ENCODE data around the gene EDNRA. TPM values are rescaled to one million over a fixed set of nuclear protein-coding genes. Genes with fewer than 3 reads are reported as not detected.

EDNRA gene
- total and polyA plus RNA-seq, 2 of the 4 experiments (the other 2 are of a cell fraction): 3.8 to 6.5 TPM

DNA sequence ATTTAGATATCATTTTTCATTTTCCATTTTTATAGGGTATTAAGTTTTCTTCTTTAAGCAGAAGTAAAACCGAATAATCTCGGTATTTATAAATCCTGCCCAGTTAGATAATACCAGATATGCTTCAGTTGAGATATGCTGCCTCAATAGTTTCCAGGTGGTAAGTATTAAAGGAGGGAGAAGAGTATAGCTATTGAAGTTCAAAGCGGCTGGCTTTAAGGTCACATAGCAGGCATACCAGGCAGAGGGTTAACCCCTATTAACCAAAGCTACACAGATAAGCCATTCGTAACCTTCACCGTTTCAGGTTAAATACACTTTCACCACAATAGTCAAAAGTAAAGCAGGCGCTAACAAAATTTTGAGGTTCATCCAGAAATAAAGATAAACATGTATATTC lies 54.2 kb downstream of the EDNRA start:
- no peak overlapping the region for H3K23ac ChIP-seq (ENCODE audit: low read depth, low read length)
- no peak overlapping the region for H3K9ac ChIP-seq (ENCODE audit: low read depth, low read length)
- in situ Hi-C loops (cut with MboI; ENCODE audit: low sequenced_read_pairs): no loop called here
- H4K5ac ChIP-seq (ENCODE audit: low read depth, low read length): no peak overlapping the region
- H2BK5ac ChIP-seq (ENCODE audit: low read depth, low read length, poor library complexity, severe bottlenecking): no peak overlapping the region
- H3K14ac ChIP-seq (replicated peaks; ENCODE audit: low read depth, low read length): no peak overlapping the region
- no peak overlapping the region for H3K56ac ChIP-seq (ENCODE audit: extremely low read depth, insufficient read depth, low read length)
- no peaks in the 10 kb centered on the region for H4K20me1 ChIP-seq (ENCODE audit: insufficient read depth, low read length)
- ATAC-seq (ENCODE audit: low read depth) (no peak), DNase-seq (no peak)
- no peaks in the 10 kb centered on the region; the same call in 1 of the 2 replicates for H3K9me1 ChIP-seq (ENCODE audit: insufficient read depth, low read length)
- no peak overlapping the region for H4K91ac ChIP-seq (ENCODE audit: insufficient read depth, low read depth, low read length)
- no peak overlapping the region for H2AK5ac ChIP-seq (ENCODE audit: low read depth, low read length)
- H3K4me1 ChIP-seq (ENCODE audit: control insufficient read depth, insufficient read depth, low read length): no peaks in the 10 kb centered on the region
- no peak overlapping the region for H2AFZ ChIP-seq (replicated peaks; ENCODE audit: low read length, poor library complexity)
- H2AK9ac ChIP-seq (replicated peaks; ENCODE audit: low read depth, low read length, poor library complexity): no peak overlapping the region
- no peaks in the 10 kb centered on the region for H3K9me3 ChIP-seq (ENCODE audit: control insufficient read depth, insufficient read depth, low read length)
- no peak overlapping the region for H3K4ac ChIP-seq (ENCODE audit: low read depth, low read length)
- dilution Hi-C loops (cut with HindIII; ENCODE audit: low sequenced_read_pairs, unreplicated experiment): no loop called here
- H3K79me1 ChIP-seq (ENCODE audit: low read depth in 1 of 2, low read length in 2 of 2): 0 out of 4 replicates have a peak, but pooled peaks cover 0 to 4% of the 10 kb centered on the region in 2 experiments
- POLR2A ChIA-PET (ENCODE audit: unreplicated experiment): no interaction called here
- whole genome bisulfite sequencing, 2 experiments (ENCODE audit: extremely low coverage in 2 of 2, insufficient read length in 1 of 2): no CpG with 5 or more reads among the region's 6 CpGs
- no peak overlapping the region for H3K4me2 ChIP-seq (ENCODE audit: low read depth, low read length)
- no peaks in the 10 kb centered on the region for H3K27me3 ChIP-seq (ENCODE audit: control insufficient read depth, insufficient read depth, low read length)
- peaks cover 10% of the 10 kb centered on the region; the same call in 1 of the 2 replicates for H3K36me3 ChIP-seq (ENCODE audit: control insufficient read depth, insufficient read depth, low read length)
- no peak overlapping the region for H3K4me3 ChIP-seq (ENCODE audit: insufficient read depth, low read depth, low read length)
- no TSS peak for BruUV-seq (replicated peaks)
- TF ChIP-seq SMC3 (IDR thresholded peaks at IDR 0.05; ENCODE audit: low read depth, low read length) (no peak), FOS (IDR thresholded peaks at IDR 0.05; ENCODE audit: low read depth, low read length) (no peak), CEBPB (IDR thresholded peaks at IDR 0.05; ENCODE audit: low read depth, low read length) (no peak), BHLHE40 (IDR thresholded peaks at IDR 0.05; ENCODE audit: low read depth, low read length) (no peak), MXI1 (IDR thresholded peaks at IDR 0.05; ENCODE audit: borderline replicate concordance, low read depth, low read length) (no peak), RAD21 (IDR thresholded peaks at IDR 0.05; ENCODE audit: low read length) (no peak), POLR2A (IDR thresholded peaks at IDR 0.05; ENCODE audit: low read depth, low read length) (no peak), MAFK (IDR thresholded peaks at IDR 0.05; ENCODE audit: low read depth, low read length) (no peak), MAZ (IDR thresholded peaks at IDR 0.05; ENCODE audit: borderline replicate concordance, low read depth, low read length) (no peak), CHD1 (IDR thresholded peaks at IDR 0.05; ENCODE audit: low read depth, low read length) (no peak), RFX5 (IDR thresholded peaks at IDR 0.05; ENCODE audit: low read depth, low read length) (no peak), RCOR1 (IDR thresholded peaks at IDR 0.05; ENCODE audit: insufficient replicate concordance, low read length) (no peak), NFE2L2 (IDR thresholded peaks at IDR 0.05; ENCODE audit: low read depth, low read length) (no peak)
- TF ChIP-seq, protein P1, sequence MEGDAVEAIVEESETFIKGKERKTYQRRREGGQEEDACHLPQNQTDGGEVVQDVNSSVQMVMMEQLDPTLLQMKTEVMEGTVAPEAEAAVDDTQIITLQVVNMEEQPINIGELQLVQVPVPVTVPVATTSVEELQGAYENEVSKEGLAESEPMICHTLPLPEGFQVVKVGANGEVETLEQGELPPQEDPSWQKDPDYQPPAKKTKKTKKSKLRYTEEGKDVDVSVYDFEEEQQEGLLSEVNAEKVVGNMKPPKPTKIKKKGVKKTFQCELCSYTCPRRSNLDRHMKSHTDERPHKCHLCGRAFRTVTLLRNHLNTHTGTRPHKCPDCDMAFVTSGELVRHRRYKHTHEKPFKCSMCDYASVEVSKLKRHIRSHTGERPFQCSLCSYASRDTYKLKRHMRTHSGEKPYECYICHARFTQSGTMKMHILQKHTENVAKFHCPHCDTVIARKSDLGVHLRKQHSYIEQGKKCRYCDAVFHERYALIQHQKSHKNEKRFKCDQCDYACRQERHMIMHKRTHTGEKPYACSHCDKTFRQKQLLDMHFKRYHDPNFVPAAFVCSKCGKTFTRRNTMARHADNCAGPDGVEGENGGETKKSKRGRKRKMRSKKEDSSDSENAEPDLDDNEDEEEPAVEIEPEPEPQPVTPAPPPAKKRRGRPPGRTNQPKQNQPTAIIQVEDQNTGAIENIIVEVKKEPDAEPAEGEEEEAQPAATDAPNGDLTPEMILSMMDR (conservative IDR thresholded peaks at IDR 0.05; ENCODE audit: low read depth, low read length): no peak
- TF ChIP-seq, protein P2, sequence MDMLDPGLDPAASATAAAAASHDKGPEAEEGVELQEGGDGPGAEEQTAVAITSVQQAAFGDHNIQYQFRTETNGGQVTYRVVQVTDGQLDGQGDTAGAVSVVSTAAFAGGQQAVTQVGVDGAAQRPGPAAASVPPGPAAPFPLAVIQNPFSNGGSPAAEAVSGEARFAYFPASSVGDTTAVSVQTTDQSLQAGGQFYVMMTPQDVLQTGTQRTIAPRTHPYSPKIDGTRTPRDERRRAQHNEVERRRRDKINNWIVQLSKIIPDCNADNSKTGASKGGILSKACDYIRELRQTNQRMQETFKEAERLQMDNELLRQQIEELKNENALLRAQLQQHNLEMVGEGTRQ (IDR thresholded peaks at IDR 0.05; ENCODE audit: low read depth, low read length): no peak
- TF ChIP-seq, protein P3, sequence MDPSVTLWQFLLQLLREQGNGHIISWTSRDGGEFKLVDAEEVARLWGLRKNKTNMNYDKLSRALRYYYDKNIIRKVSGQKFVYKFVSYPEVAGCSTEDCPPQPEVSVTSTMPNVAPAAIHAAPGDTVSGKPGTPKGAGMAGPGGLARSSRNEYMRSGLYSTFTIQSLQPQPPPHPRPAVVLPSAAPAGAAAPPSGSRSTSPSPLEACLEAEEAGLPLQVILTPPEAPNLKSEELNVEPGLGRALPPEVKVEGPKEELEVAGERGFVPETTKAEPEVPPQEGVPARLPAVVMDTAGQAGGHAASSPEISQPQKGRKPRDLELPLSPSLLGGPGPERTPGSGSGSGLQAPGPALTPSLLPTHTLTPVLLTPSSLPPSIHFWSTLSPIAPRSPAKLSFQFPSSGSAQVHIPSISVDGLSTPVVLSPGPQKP (IDR thresholded peaks at IDR 0.05; ENCODE audit: borderline replicate concordance, low read depth, low read length): no peak
- H4K8ac ChIP-seq (ENCODE audit: low read depth in 2 of 2, low read length in 2 of 2): no peak overlapping the region
- no peak overlapping the region for H2BK120ac ChIP-seq (ENCODE audit: low read depth, low read length)
- CTCF ChIA-PET: interaction anchor here (1.6 kb wide), 1 partner anchor 16 kb away, joined by 4 read pairs; no protein-coding TSS in a partner anchor
- intact Hi-C loops (cut with micrococcal nuclease): loop anchor here (5.0 kb wide), 1 partner anchor 47 kb away; no protein-coding TSS in a partner anchor
- no peak overlapping the region for H2BK15ac ChIP-seq (ENCODE audit: low read depth, low read length)
- no peak overlapping the region for H2BK20ac ChIP-seq (ENCODE audit: low read depth, low read length)
- H3K27ac ChIP-seq (ENCODE audit: insufficient read depth, low read length): no peak overlapping the region
- no peak overlapping the region for H3K18ac ChIP-seq (ENCODE audit: low read depth, low read length)

Measured in IMR-90 (cell line).